SK-MEL-5 (cell line): Measurements from ENCODE around the gene SLC5A2. TPM values are rescaled to one million over a fixed set of nuclear protein-coding genes. Genes with fewer than 3 reads are reported as not detected.
"Not testable (repeated sequence)": the region's sequence is repeated elsewhere in the genome, so short reads cannot be mapped to it uniquely, and the experiment has no call there.

ENCODE experiments used
- DNase-seq: peaks from one replicate; pipeline ENCODE4 v3.0.0-alpha.2; 2016; ENCODE audit warnings: low read depth, low spot score
- in situ Hi-C: cut with HindIII; loops from 2 replicates; pipeline ENCODE4 v1.10.0; 2016; ENCODE audit warnings: low sequenced_read_pairs, high pct_unique_total_duplicates, low pct_unique_long_range_greater_than_20kb
- total RNA-seq: library from RNA; depleted of rRNA; stranded (reverse); fragments of >200 nt; shearing (Covaris generic); gene quantifications from 2 replicates; pipeline ENCODE4 v1.2.3, GENCODE V29; 2014

SLC5A2 gene
- total RNA-seq, 1 experiment from 2014 or later, result 0.53 TPM

GRCh38 chr16:31505483-31505882, 22.6 kb downstream of the SLC5A2 start:
- in situ Hi-C loops, result no loop called here
- no peak for DNase-seq

GRCh38 chr16:31507617-31507928, 24.6 kb downstream of the SLC5A2 start:
- in situ Hi-C loops, result no loop called here
- DNase-seq, result no peak

GRCh38 chr16:31507929-31508705, 25.2 kb downstream of the SLC5A2 start, which contains the start of gene RUSF1:
TSS of gene RUSF1 (minus strand) at chr16:31508391. CDS start at chr16:31508373, 18 bp downstream.
- DNase-seq, result peak; percentile 84
- in situ Hi-C loops, result no loop called here

GRCh38 chr16:31508706-31509195, 25.8 kb downstream of the SLC5A2 start:
- in situ Hi-C loops, result no loop called here
- peak; percentile 7 for DNase-seq

- in situ Hi-C loops, result no loop called here
- DNase-seq, result peak; percentile 59
Measured at GRCh38 chr16:31513126-31513525, 30.2 kb downstream of the SLC5A2 start.

GRCh38 chr16:31513884-31514283, 31.0 kb downstream of the SLC5A2 start:
- in situ Hi-C loops, result no loop called here
- no peak for DNase-seq

GRCh38 chr16:31517800-31518402, 35.0 kb downstream of the SLC5A2 start:
- in situ Hi-C loops, result no loop called here
- DNase-seq, result no peak

- no peak for DNase-seq
Measured at GRCh38 chr16:31519759-31520431, 37.0 kb downstream of the SLC5A2 start.

GRCh38 chr16:31521368-31521767, 38.4 kb downstream of the SLC5A2 start:
- in situ Hi-C loops, result no loop called here
- DNase-seq, result no peak

More at GRCh38 chr16:31519759-31520431, 37.0 kb downstream of the SLC5A2 start:
- in situ Hi-C loops, result no loop called here

- no peak for DNase-seq
- in situ Hi-C loops, result no loop called here
Measured at GRCh38 chr16:31522071-31522470, 39.1 kb downstream of the SLC5A2 start.

GRCh38 chr16:31523768-31524167, 40.8 kb downstream of the SLC5A2 start:
- in situ Hi-C loops, DNase-seq: not testable (repeated sequence)

GRCh38 chr16:31525113-31525512, 42.2 kb downstream of the SLC5A2 start:
- in situ Hi-C loops, result no loop called here
- no peak for DNase-seq

- no peak for DNase-seq
- in situ Hi-C loops, result no loop called here
Measured at GRCh38 chr16:31527734-31528274, 44.9 kb downstream of the SLC5A2 start, which contains the start of gene AHSP. TSS of gene AHSP (plus strand) at chr16:31527900. CDS start at chr16:31528140, 240 bp downstream.

- DNase-seq, result no peak
- in situ Hi-C loops, result no loop called here
Measured at GRCh38 chr16:31528523-31529107, 45.7 kb downstream of the SLC5A2 start.

GRCh38 chr16:31529108-31529936, 46.4 kb downstream of the SLC5A2 start:
- in situ Hi-C loops, result no loop called here
- no peak for DNase-seq

GRCh38 chr16:31529937-31530312, 47.0 kb downstream of the SLC5A2 start:
- in situ Hi-C loops, result no loop called here
- DNase-seq, result no peak

GRCh38 chr16:31530405-31530804, 47.5 kb downstream of the SLC5A2 start:
- no peak for DNase-seq
- in situ Hi-C loops, result no loop called here
